Neural cell (in vitro differentiated cells): ENCODE measurements around the gene GIMAP6. TPM values are rescaled to one million over a fixed set of nuclear protein-coding genes. Genes with fewer than 3 reads are reported as not detected.

Source experiments
- H2AFZ ChIP-seq: fragments of 200-600, 300-800 bp; sonication (generic), shearing (Covaris generic); 2 replicates; pipeline ENCODE4 v1.6.0; 2014; ENCODE audit warnings: low read depth, mild to moderate bottlenecking, antibody characterized with exemption, low read length, moderate library complexity
- H3F3A ChIP-seq: fragments of 200-600 bp; shearing (Covaris generic); 2 replicates; pipeline ENCODE4 v1.6.1; 2016; ENCODE audit warnings: mild to moderate bottlenecking, moderate library complexity, mixed read lengths, antibody characterized with exemption, low read length; ENCODE audit not compliant: insufficient read depth, poor library complexity, severe bottlenecking
- H3K27ac ChIP-seq: fragments of 200-600, 300-800 bp; sonication (generic), shearing (Covaris generic); 2 replicates; pipeline ENCODE4 v1.5.1; 2014; ENCODE audit warnings: mild to moderate bottlenecking, low read length, moderate library complexity
- H3K27me3 ChIP-seq: fragments of 300-800, 200-600 bp; sonication (generic), shearing (Covaris generic); 2 replicates; pipeline ENCODE4 v1.6.0; 2014; ENCODE audit warnings: mild to moderate bottlenecking, low read depth, low read length, moderate library complexity; ENCODE audit not compliant: insufficient read depth
- H3K36me3 ChIP-seq: fragments of 300-800, 200-600 bp; sonication (generic), shearing (Covaris generic); 2 replicates; pipeline ENCODE4 v1.5.1; 2014; ENCODE audit warnings: mild to moderate bottlenecking, antibody characterized with exemption, low read length, moderate library complexity; ENCODE audit not compliant: insufficient read depth
- H3K4me2 ChIP-seq: fragments of 300-800, 200-600 bp; sonication (generic), shearing (Covaris generic); 2 replicates; pipeline ENCODE4 v1.6.0; 2014; ENCODE audit warnings: mild to moderate bottlenecking, low read length
- H3K4me3 ChIP-seq: fragments of 300-800, 200-600 bp; sonication (generic), shearing (Covaris generic); 2 replicates; pipeline ENCODE4 v1.5.1; 2014; ENCODE audit warnings: mild to moderate bottlenecking, low read length, moderate library complexity
- H3K79me2 ChIP-seq: fragments of 200-600 bp; shearing (Covaris generic); replicated peaks from 2 replicates; pipeline ENCODE4 v1.6.0; 2014; ENCODE audit warnings: mild to moderate bottlenecking, low read length, moderate library complexity; ENCODE audit not compliant: insufficient read depth
- H3K9ac ChIP-seq: fragments of 300-800, 200-600 bp; sonication (generic), shearing (Covaris generic); 2 replicates; pipeline ENCODE4 v1.6.1; 2016; ENCODE audit warnings: mild to moderate bottlenecking, low read length, mixed read lengths
- H3K9me2 ChIP-seq: fragments of 200-600 bp; shearing (Covaris generic); 2 replicates; pipeline ENCODE4 v1.6.1; 2016; ENCODE audit warnings: mild to moderate bottlenecking, low read length, mixed read lengths; ENCODE audit not compliant: insufficient read depth
- H3K9me3 ChIP-seq: fragments of 200-600, 300-800 bp; sonication (generic), shearing (Covaris generic); 2 replicates; pipeline ENCODE4 v1.6.1; 2016; ENCODE audit warnings: mild to moderate bottlenecking, mixed run types, low read length, moderate library complexity, mixed read lengths
- H4K20me1 ChIP-seq: fragments of 200-600 bp; shearing (Covaris generic); 2 replicates; pipeline ENCODE4 v1.6.1; 2016; ENCODE audit warnings: mild to moderate bottlenecking, mixed run types; ENCODE audit not compliant: insufficient read depth
- CTCF ChIP-seq: fragments of 450-650 bp; IDR thresholded peaks from 2 replicates; pipeline ENCODE4 v1.5.1; 2014; ENCODE audit warnings: antibody characterized with exemption, mild to moderate bottlenecking, moderate library complexity; ENCODE audit not compliant: poor library complexity, severe bottlenecking
- EP300 ChIP-seq: fragments of 450-650 bp; conservative IDR thresholded peaks from 2 replicates; pipeline ENCODE4 v1.6.1; 2014; ENCODE audit warnings: antibody characterized with exemption, mild to moderate bottlenecking, moderate library complexity; ENCODE audit not compliant: poor library complexity, severe bottlenecking
- EZH2 ChIP-seq: fragments of 200-600, 300-800 bp; shearing (Covaris generic), sonication (generic); IDR thresholded peaks from 2 replicates; pipeline ENCODE4 v1.6.1; 2014; ENCODE audit warnings: antibody characterized with exemption, low read length, borderline replicate concordance, mild to moderate bottlenecking; ENCODE audit not compliant: insufficient read depth, poor library complexity, severe bottlenecking
- MXI1 ChIP-seq: fragments of 450-650 bp; conservative IDR thresholded peaks from 2 replicates; pipeline ENCODE4 v1.6.1; 2014; ENCODE audit warnings: antibody characterized with exemption, mild to moderate bottlenecking; ENCODE audit not compliant: poor library complexity, severe bottlenecking
- POLR2AphosphoS5 ChIP-seq: IDR thresholded peaks from 2 replicates; pipeline ENCODE4 v1.6.1; 2012
- RAD21 ChIP-seq: fragments of 450-650 bp; conservative IDR thresholded peaks from 2 replicates; pipeline ENCODE4 v1.6.1; 2014; ENCODE audit warnings: antibody characterized with exemption, mild to moderate bottlenecking, moderate library complexity
- REST ChIP-seq: IDR thresholded peaks from 2 replicates; pipeline ENCODE4 v1.6.1; 2012; ENCODE audit warnings: borderline replicate concordance
- SMC3 ChIP-seq: fragments of 450-650 bp; conservative IDR thresholded peaks from 2 replicates; pipeline ENCODE4 v1.6.1; 2014; ENCODE audit warnings: antibody characterized with exemption, mild to moderate bottlenecking, moderate library complexity; ENCODE audit not compliant: poor library complexity
- TAF1 ChIP-seq: IDR thresholded peaks from 2 replicates; pipeline ENCODE4 v1.6.1; 2012; ENCODE audit warnings: low read depth
- polyA plus RNA-seq: library from polyadenylated mRNA; depleted of rRNA; stranded (reverse); fragments of >200 nt; gene quantifications from 2 replicates; pipeline ENCODE4 v1.2.3, GENCODE V29; 2014

The GIMAP6 gene
- polyA plus RNA-seq, 1 donor from 2014 or later: not detected

GRCh38 chr7:150656047-150656446, 23.9 kb upstream of the GIMAP6 start:
- Histone ChIP-seq H3K4me2 (no peak overlapping the region), H2AFZ (no peak overlapping the region), H4K20me1 (no peaks in the 10 kb centered on the region)

GRCh38 chr7:150654692-150655091, 22.5 kb upstream of the GIMAP6 start:
- Histone ChIP-seq H3K9ac (no peak overlapping the region), H3K27ac (no peak overlapping the region), H3K4me2 (no peak overlapping the region), H3K79me2 (no peaks in the 10 kb centered on the region), H3K9me3 (no peaks in the 10 kb centered on the region), H2AFZ (no peak overlapping the region), H3K4me3 (no peak overlapping the region), H3K36me3 (no peaks in the 10 kb centered on the region), H3K9me2 (no peaks in the 10 kb centered on the region), H3K27me3 (no peaks in the 10 kb centered on the region), H3F3A (no peaks in the 10 kb centered on the region), H4K20me1 (no peaks in the 10 kb centered on the region)
- TF ChIP-seq REST: no peak
- no peak for TF ChIP-seq SMC3
- no peak for TF ChIP-seq TAF1
- TF ChIP-seq EP300: no peak
- no peak for TF ChIP-seq EZH2
- TF ChIP-seq CTCF: no peak
- TF ChIP-seq POLR2AphosphoS5: no peak

More at GRCh38 chr7:150656047-150656446, 23.9 kb upstream of the GIMAP6 start:
- no peaks in the 10 kb centered on the region for H3K79me2 ChIP-seq
- H3K9ac ChIP-seq: no peak overlapping the region
- H3K9me3 ChIP-seq: no peaks in the 10 kb centered on the region
- no peaks in the 10 kb centered on the region for H3K27me3 ChIP-seq
- no peaks in the 10 kb centered on the region for H3F3A ChIP-seq
- H3K36me3 ChIP-seq: no peaks in the 10 kb centered on the region
- H3K4me3 ChIP-seq: no peak overlapping the region
- no peak overlapping the region for H3K27ac ChIP-seq
- H3K9me2 ChIP-seq: no peaks in the 10 kb centered on the region
- TF ChIP-seq TAF1 (no peak), CTCF (no peak), EP300 (no peak), RAD21 (no peak), EZH2 (no peak), REST (no peak), POLR2AphosphoS5 (no peak), SMC3 (no peak), MXI1 (no peak)
